T-cell (primary cell): Measurements from ENCODE around the gene ANKRD44. TPM values are rescaled to one million over a fixed set of nuclear protein-coding genes. Genes with fewer than 3 reads are reported as not detected.

Experiments
- ATAC-seq, 4 experiments: fragments of 200-7000 bp in 3 of 4; fragments of 150-1000 bp in 1 of 4; cut with Tn5 transposase; replicated peaks in 1 of 4; 1 replicate in 3 of 4; 2 replicates in 1 of 4; pipeline ENCODE4 v1.10.0; 2021; ENCODE audit warnings: moderate library complexity in 3 of 4, mild to moderate bottlenecking in 2 of 4, moderate number of reproducible peaks in 1 of 4
- CTCF ChIA-PET, 2 donors: fragments of 300-600 bp; sonication (Branson Sonifier 250); formaldehyde crosslinking; loops; one replicate each; lab custom pipeline; 2022; ENCODE audit warnings: antibody characterized with exemption in 2 of 2; lab: Charles Lee
- POLR2A ChIA-PET, 2 donors: fragments of 300-600 bp; sonication (Branson Sonifier 250); formaldehyde crosslinking; loops; one replicate each; lab custom pipeline; 2022; ENCODE audit warnings: antibody characterized with exemption in 2 of 2; lab: Charles Lee
- DNase-seq, 35 experiments: peaks; one replicate each; pipeline versions ENCODE4 v3.0.0 to v3.0.0-alpha.2; 2013 to 2023
- H3K27ac ChIP-seq: one replicate; pipeline ENCODE4 v1.5.1; 2013; ENCODE audit warnings: low read length
- H3K27me3 ChIP-seq, 2 experiments: replicated peaks in 1 of 2; 1 replicate in 1 of 2; 2 replicates in 1 of 2; pipeline versions ENCODE4 v1.6.1 to v1.7.0; 2013; ENCODE audit warnings: low read length in 1 of 2, mixed read lengths in 1 of 2; ENCODE audit not compliant: control insufficient read depth in 2 of 2, insufficient read depth in 2 of 2; ENCODE audit errors: extremely low read depth in 1 of 2
- H3K36me3 ChIP-seq, 2 donors: 1 replicate in 1 of 2; 2 replicates in 1 of 2; pipeline versions ENCODE4 v1.6.1 to v1.7.0; 2013; ENCODE audit warnings: low read length in 1 of 2; ENCODE audit not compliant: control insufficient read depth in 2 of 2, insufficient read depth in 1 of 2; ENCODE audit errors: extremely low read depth in 1 of 2
- H3K4me1 ChIP-seq, 2 experiments: 1 replicate in 1 of 2; 2 replicates in 1 of 2; pipeline versions ENCODE4 v1.6.1 to v1.7.0; 2013; ENCODE audit warnings: low read length in 2 of 2, mixed read lengths in 1 of 2; ENCODE audit not compliant: insufficient read depth in 2 of 2, control insufficient read depth in 1 of 2; ENCODE audit errors: extremely low read depth in 1 of 2
- H3K4me3 ChIP-seq, 2 donors: 1 replicate in 1 of 2; 2 replicates in 1 of 2; pipeline versions ENCODE4 v1.5.1 to v1.7.0; 2013; ENCODE audit warnings: mild to moderate bottlenecking in 2 of 2, low read length in 1 of 2, moderate library complexity in 1 of 2; ENCODE audit not compliant: control insufficient read depth in 1 of 2; ENCODE audit errors: extremely low read depth in 1 of 2
- H3K9me3 ChIP-seq: 2 replicates; pipeline ENCODE4 v1.7.0; 2013
- H3K27ac Mint-ChIP-seq, 2 donors: one replicate each; pipeline ENCODE4 v1.8.0; 2020 to 2021; ENCODE audit warnings: mild to moderate bottlenecking in 2 of 2, mixed read lengths in 2 of 2
- H3K27me3 Mint-ChIP-seq, 2 donors: one replicate each; pipeline ENCODE4 v1.8.0; 2021 to 2022; ENCODE audit warnings: mixed read lengths in 2 of 2
- H3K36me3 Mint-ChIP-seq: one replicate; pipeline ENCODE4 v1.8.0; 2021; ENCODE audit warnings: mixed read lengths
- H3K4me1 Mint-ChIP-seq, 3 donors: one replicate each; pipeline ENCODE4 v1.8.0; 2020 to 2022; ENCODE audit warnings: mixed read lengths in 3 of 3, mild to moderate bottlenecking in 1 of 3
- H3K4me3 Mint-ChIP-seq, 3 donors: one replicate each; pipeline ENCODE4 v1.8.0; 2020 to 2022; ENCODE audit warnings: mild to moderate bottlenecking in 3 of 3, mixed read lengths in 3 of 3, moderate library complexity in 3 of 3
- H3K9me3 Mint-ChIP-seq, 3 donors: one replicate each; pipeline ENCODE4 v1.8.0; 2020 to 2022; ENCODE audit warnings: mixed read lengths in 3 of 3
- WGBS: methylation state at CpG from one replicate; pipeline ENCODE4 v1.1.5; 2013; ENCODE audit warnings: missing lambda C conversion rate; ENCODE audit not compliant: insufficient coverage; 5-methylcytosine and 5-hydroxymethylcytosine counted together
- total RNA-seq, 35 experiments: library from RNA in 6 of 35; stranded (reverse) in 6 of 35; fragments of 120-200 nt in 1 of 35; gene quantifications; one replicate each; pipeline versions ENCODE4 v1.2.1 to v1.2.4 and lab custom pipeline; 2013 to 2026

Gene ANKRD44
- total RNA-seq, 5 donors from 2014 or later (not counting 1 experiment from before 2014, with no cell fraction given) = 225 to 333 (median 238) TPM

GRCh38 chr2:197075281-197075680, 235.3 kb downstream of the ANKRD44 start:
- no peak overlapping the region for H3K27ac ChIP-seq
- CTCF ChIA-PET = interaction anchor here (0.5 to 0.7 kb wide), 3 partner anchors 67 to 332 kb away, joined by 3 read pairs; no protein-coding TSS in a partner anchor
- peaks cover 2 to 19% of the 10 kb centered on the region in 2 experiments for H3K4me1 ChIP-seq
- POLR2A ChIA-PET = interaction anchor here in 1 of 2 donors (0.6 kb wide), 1 partner anchor 448 kb away, joined by 3 read pairs; no protein-coding TSS in a partner anchor
- H3K36me3 ChIP-seq = peaks cover 6 to 81% of the 10 kb centered on the region in 2 donors
- H3K4me3 ChIP-seq = no peak overlapping the region
- peaks cover 0 to 12% (median 0%) of the 10 kb centered on the region in 3 donors for H3K9me3 Mint-ChIP-seq
- H3K4me1 Mint-ChIP-seq = peaks cover 47 to 54% (median 51%) of the 10 kb centered on the region in 3 donors
- peak overlapping the region; percentile 16 to 53 for H3K27ac Mint-ChIP-seq
- peaks cover 91% of the 10 kb centered on the region for H3K36me3 Mint-ChIP-seq
- no CpG with 5 or more reads among the region's 2 CpGs for WGBS
- ATAC-seq (no peak), DNase-seq (no peak)
- no peaks in the 10 kb centered on the region for H3K27me3 ChIP-seq
- no peaks in the 10 kb centered on the region for H3K9me3 ChIP-seq
- no peak overlapping the region for H3K4me3 Mint-ChIP-seq
- no peaks in the 10 kb centered on the region for H3K27me3 Mint-ChIP-seq

- peak overlapping the region; percentile 83 to 84 for H3K27ac Mint-ChIP-seq
- Histone ChIP-seq H3K27ac (no peak overlapping the region), H3K4me3 (no peak overlapping the region), H3K27me3 (no peaks in the 10 kb centered on the region), H3K9me3 (no peaks in the 10 kb centered on the region), H3K36me3 (peaks cover 6 to 68% of the 10 kb centered on the region in 2 donors), H3K4me1 (peaks cover 2 to 19% of the 10 kb centered on the region in 2 experiments)
- CTCF ChIA-PET = no interaction called here
- H3K4me1 Mint-ChIP-seq = peaks cover 59 to 63% (median 61%) of the 10 kb centered on the region in 3 donors
- H3K27me3 Mint-ChIP-seq = no peaks in the 10 kb centered on the region
- peak overlapping the region in 1 of 3 donors; percentile 19 for H3K4me3 Mint-ChIP-seq
- POLR2A ChIA-PET = interaction anchor here in 1 of 2 donors (0.5 kb wide), 1 partner anchor 357 kb away, joined by 4 read pairs; no protein-coding TSS in a partner anchor
- WGBS = no CpG with 5 or more reads among the region's 1 CpG
- peaks cover 92% of the 10 kb centered on the region for H3K36me3 Mint-ChIP-seq
- DNase-seq (peak in 1 of 35 experiments; percentile 28), ATAC-seq (peak in 2 of 4 experiments; percentile 41 to 50)
- H3K9me3 Mint-ChIP-seq = peaks cover 0 to 20% (median 0%) of the 10 kb centered on the region in 3 donors
Measured at GRCh38 chr2:197073701-197074433, 236.7 kb downstream of the ANKRD44 start.

GRCh38 chr2:197073270-197073669, 237.3 kb downstream of the ANKRD44 start:
- H3K27ac Mint-ChIP-seq = peak overlapping the region; percentile 83 to 84
- H3K4me1 ChIP-seq = peaks cover 2 to 19% of the 10 kb centered on the region in 2 experiments
- peaks cover 92% of the 10 kb centered on the region for H3K36me3 Mint-ChIP-seq
- DNase-seq (no peak), ATAC-seq (peak in 1 of 4 experiments; percentile 18)
- H3K27me3 ChIP-seq = no peaks in the 10 kb centered on the region
- peaks cover 0 to 20% (median 0%) of the 10 kb centered on the region in 3 donors for H3K9me3 Mint-ChIP-seq
- no peaks in the 10 kb centered on the region for H3K27me3 Mint-ChIP-seq
- H3K4me1 Mint-ChIP-seq = peaks cover 59 to 69% (median 66%) of the 10 kb centered on the region in 3 donors
- no peak overlapping the region for H3K4me3 ChIP-seq
- H3K36me3 ChIP-seq = peaks cover 6 to 62% of the 10 kb centered on the region in 2 donors
- no CpG with 5 or more reads among the region's 2 CpGs for WGBS
- ChIA-PET POLR2A (interaction anchor here in 1 of 2 donors (0.5 kb wide), 1 partner anchor 358 kb away, joined by 4 read pairs; no protein-coding TSS in a partner anchor), CTCF (no interaction called here)
- no peaks in the 10 kb centered on the region for H3K9me3 ChIP-seq
- peak overlapping the region; percentile 1 for H3K27ac ChIP-seq
- H3K4me3 Mint-ChIP-seq = peak overlapping the region in 1 of 3 donors; percentile 19

- peak overlapping the region; percentile 83 to 84 for H3K27ac Mint-ChIP-seq
- H3K36me3 Mint-ChIP-seq = peaks cover 87% of the 10 kb centered on the region
- WGBS = 100% methylated on average over 1 of the region's 3 CpGs
- Histone ChIP-seq H3K4me1 (peaks cover 2 to 19% of the 10 kb centered on the region in 2 experiments), H3K36me3 (peaks cover 6 to 56% of the 10 kb centered on the region in 2 donors), H3K4me3 (no peak overlapping the region), H3K27me3 (no peaks in the 10 kb centered on the region), H3K27ac (peak overlapping the region; percentile 1), H3K9me3 (no peaks in the 10 kb centered on the region)
- H3K27me3 Mint-ChIP-seq = no peaks in the 10 kb centered on the region
- CTCF ChIA-PET = interaction anchor here in 1 of 2 donors (0.6 to 1.0 kb wide), 4 partner anchors 16 to 150 kb away, joined by 3 to 14 read pairs (median 3); no protein-coding TSS in a partner anchor
- H3K9me3 Mint-ChIP-seq = peaks cover 0 to 18% (median 0%) of the 10 kb centered on the region in 3 donors
- DNase-seq (no peak), ATAC-seq (no peak)
- H3K4me1 Mint-ChIP-seq = peaks cover 59 to 69% (median 66%) of the 10 kb centered on the region in 3 donors
- no peak overlapping the region for H3K4me3 Mint-ChIP-seq
- POLR2A ChIA-PET = no interaction called here
Measured at GRCh38 chr2:197072533-197072932, 238.0 kb downstream of the ANKRD44 start.

- POLR2A ChIA-PET = no interaction called here
- Histone ChIP-seq H3K4me3 (no peak overlapping the region), H3K27me3 (no peaks in the 10 kb centered on the region), H3K27ac (peak overlapping the region; percentile 43), H3K36me3 (peaks cover 1 to 49% of the 10 kb centered on the region in 2 donors), H3K4me1 (peaks cover 2 to 19% of the 10 kb centered on the region in 2 experiments), H3K9me3 (no peaks in the 10 kb centered on the region)
- no peaks in the 10 kb centered on the region for H3K27me3 Mint-ChIP-seq
- ATAC-seq = peak in 1 of 4 experiments; percentile 35
- no peak overlapping the region for H3K4me3 Mint-ChIP-seq
- peak overlapping the region; percentile 83 for H3K27ac Mint-ChIP-seq
- H3K4me1 Mint-ChIP-seq = peaks cover 59 to 69% (median 68%) of the 10 kb centered on the region in 3 donors
- no CpG with 5 or more reads among the region's 1 CpG for WGBS
- CTCF ChIA-PET = interaction anchor here in 1 of 2 donors (0.7 to 1.0 kb wide), 3 partner anchors 15 to 41 kb away, joined by 3 read pairs; no protein-coding TSS in a partner anchor
- peaks cover 81% of the 10 kb centered on the region for H3K36me3 Mint-ChIP-seq
- DNase-seq = no peak
- H3K9me3 Mint-ChIP-seq = peaks cover 0 to 12% (median 0%) of the 10 kb centered on the region in 3 donors
Measured at GRCh38 chr2:197071790-197072436, 238.7 kb downstream of the ANKRD44 start.

- Mint-ChIP-seq H3K4me3 (no peak overlapping the region), H3K4me1 (peaks cover 65 to 75% (median 74%) of the 10 kb centered on the region in 3 donors), H3K36me3 (peaks cover 78% of the 10 kb centered on the region), H3K27me3 (no peaks in the 10 kb centered on the region), H3K9me3 (peaks cover 0 to 8% (median 0%) of the 10 kb centered on the region in 3 donors), H3K27ac (peak overlapping the region; percentile 83)
- ChIA-PET POLR2A (no interaction called here), CTCF (interaction anchor here in 1 of 2 donors (0.6 kb wide), 1 partner anchor 258 kb away, joined by 3 read pairs; no protein-coding TSS in a partner anchor)
- DNase-seq (no peak), ATAC-seq (no peak)
- Histone ChIP-seq H3K27ac (no peak overlapping the region), H3K4me1 (peaks cover 2 to 19% of the 10 kb centered on the region in 2 experiments), H3K9me3 (no peaks in the 10 kb centered on the region), H3K36me3 (peaks cover 0 to 42% of the 10 kb centered on the region in 2 donors), H3K4me3 (no peak overlapping the region), H3K27me3 (no peaks in the 10 kb centered on the region)
- WGBS = no CpG with 5 or more reads among the region's 1 CpG
Measured at GRCh38 chr2:197071213-197071612, 239.4 kb downstream of the ANKRD44 start.
